Suppressor macrophage (primary cell): Measurements from ENCODE around the gene MCU.
"Not testable (repeated sequence)": the region's sequence is repeated elsewhere in the genome, so short reads cannot be mapped to it uniquely, and the experiment has no call there.

Source experiments
- DNase-seq, 4 experiments: peaks; one replicate each; pipeline ENCODE4 v3.0.0-alpha.2; 2020 to 2022

The MCU gene

DNA sequence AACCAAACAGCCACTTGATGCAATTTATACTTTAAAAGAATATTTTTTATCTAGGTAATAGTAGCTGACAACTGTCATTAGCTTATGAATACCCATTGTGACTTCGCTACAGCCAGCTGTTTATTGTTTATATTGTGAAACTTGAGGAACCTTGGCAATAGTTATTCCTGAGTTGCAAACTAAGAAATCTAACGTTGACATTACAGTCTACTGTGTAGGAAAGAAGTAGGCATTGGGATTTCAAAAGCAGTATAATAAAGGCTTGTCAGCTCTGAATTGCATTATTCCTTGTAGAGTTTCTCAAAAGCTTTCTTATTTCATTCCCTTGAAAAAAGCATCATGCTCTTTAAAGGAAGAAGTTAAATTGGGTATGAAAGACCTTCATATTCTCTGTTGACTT, 158.9 kb downstream of the MCU start:
- DNase-seq: peak; percentile 33 to 86 (median 58)

DNA sequence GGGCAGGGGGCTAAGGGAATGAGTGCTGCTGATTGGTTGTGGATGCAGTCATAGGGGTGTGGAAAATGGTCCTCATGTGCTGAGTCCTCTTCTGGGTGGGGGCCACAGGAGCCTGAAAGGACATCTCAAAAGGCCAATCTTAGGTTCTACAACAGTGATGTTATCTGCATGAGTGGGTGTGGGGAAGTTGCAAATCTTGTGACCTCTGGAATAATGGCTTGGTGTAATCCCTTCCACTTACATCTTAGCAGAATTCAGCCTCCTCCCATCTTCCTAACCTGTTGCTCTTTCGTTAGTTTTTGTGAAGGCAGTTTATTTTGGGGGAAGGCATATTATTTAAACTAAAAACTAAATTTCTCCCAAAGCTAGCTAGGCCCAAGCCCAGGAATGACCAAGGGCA, 159.6 kb downstream of the MCU start:
- DNase-seq: peak; percentile 60 to 82 (median 72)

DNA sequence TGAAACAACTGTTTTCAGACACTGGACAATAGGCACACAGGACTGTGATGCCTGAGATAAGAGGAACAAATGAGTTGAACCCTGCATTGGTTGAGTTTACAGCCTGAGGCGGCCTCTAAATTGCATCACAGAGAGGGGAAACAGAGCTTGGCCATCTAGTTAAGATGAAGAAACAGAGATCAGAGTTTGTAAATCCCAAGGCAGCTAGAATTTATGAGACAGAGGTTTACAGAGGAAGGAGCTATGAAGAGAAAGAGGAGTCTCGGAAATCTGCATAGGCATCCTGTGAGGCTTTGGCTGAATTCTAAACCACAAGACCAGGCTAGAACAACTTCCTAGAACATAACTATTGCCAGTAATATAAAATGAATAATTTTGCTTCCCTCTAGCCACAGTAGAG, 160.6 kb downstream of the MCU start:
- peak; percentile 19 to 70 (median 64) for DNase-seq

GRCh38 chr10:72855129-72855528, 163.2 kb downstream of the MCU start:
- DNase-seq: no peak

DNA sequence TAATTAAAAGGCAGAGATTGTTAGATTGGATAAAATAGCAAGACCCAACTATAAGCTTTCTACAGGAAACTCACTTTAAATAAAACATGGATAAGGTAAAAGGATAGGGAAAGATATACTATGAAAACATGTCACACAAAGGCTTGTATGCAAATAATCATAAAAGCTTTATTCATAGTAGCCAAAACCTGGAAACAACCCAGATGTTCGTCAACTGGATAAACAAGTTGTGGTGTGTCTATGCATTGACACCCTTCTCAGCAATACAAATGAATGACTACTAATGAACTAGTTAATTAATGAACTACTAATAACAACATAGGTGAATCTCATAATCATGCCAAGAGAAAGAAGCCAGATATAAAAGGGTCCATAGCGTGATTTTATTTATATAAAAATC, 163.8 kb downstream of the MCU start:
- DNase-seq: no peak

- no peak for DNase-seq
Measured at GRCh38 chr10:72858067-72858466, 166.1 kb downstream of the MCU start.

DNA sequence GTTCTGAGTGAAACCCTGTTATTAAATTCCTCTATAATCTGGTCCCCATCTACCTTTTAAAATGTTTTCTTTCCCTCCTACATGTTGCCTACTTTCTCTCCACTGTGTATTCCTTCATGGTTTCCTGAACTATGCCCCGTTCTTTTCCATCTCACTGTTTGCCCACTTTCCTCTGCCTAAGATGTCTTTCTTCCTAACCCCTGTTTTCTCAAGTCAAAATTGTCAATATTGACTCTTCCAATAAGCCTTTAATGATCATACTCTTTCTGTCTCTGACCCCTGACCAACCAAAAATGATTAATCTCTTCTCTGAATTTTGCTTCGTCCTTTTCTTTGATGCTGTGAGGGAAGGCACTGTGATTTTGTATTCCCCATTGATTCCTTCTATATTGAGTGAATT, 171.0 kb downstream of the MCU start:
- no peak for DNase-seq

DNA sequence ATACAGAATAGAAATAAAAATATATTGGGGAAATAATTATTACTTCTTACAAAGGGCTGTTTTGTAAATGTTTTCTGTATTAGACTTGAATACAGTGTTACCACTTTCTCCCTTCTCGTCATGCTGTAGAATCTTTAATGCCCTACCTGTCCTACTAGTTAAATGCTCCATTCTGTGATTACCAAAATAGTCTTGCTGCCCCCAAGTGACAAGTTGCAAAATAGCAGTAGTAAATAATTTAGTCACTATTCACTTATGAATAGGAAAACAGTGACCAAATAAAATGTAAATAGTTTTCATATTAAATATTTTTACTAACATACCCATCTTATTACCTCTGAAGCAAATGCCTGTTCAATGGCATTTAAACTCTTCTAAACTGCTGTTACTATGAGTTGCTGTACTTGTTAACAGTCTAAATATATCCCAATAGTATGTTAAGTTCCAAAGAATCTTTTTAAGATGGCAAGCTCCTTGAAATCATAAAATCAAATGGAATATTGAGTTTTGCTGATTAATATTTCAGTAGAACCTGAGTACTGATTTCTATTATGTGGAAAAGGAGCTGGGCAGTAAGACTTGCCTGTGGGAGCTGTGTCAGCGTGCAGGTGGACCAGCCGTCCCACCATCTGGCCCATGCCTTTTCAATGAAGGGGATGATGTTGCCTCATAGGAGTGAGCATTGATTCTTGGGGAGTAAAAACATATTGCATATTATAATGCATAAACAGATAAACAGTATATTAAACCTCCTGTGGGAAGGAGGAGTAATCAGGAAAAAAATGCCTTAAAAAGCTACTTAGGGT, 183.5 kb downstream of the MCU start:
- DNase-seq: peak; percentile 8 to 49 (median 22)

- no peak for DNase-seq
Measured at GRCh38 chr10:72879245-72879644, 187.3 kb downstream of the MCU start.

DNA sequence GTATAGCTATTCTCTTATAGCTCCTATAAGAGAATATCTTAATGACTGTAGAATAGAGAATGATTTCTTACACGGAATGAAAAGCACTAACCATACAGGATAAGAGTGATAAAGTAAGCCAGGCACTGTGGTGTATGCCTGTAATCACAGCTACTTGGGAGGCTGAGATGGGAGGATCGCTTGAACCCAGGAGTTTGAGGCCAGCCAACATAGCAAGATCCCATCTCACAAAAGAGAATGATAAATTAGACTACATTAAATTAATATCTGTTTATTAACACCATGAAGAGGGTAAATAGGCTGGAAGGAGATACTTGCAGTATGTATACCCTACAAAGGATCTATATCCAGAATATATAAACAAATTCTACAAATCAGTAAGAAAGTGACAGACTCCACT, 189.3 kb downstream of the MCU start:
- DNase-seq: no peak

- DNase-seq: no peak
Measured at GRCh38 chr10:72883861-72884260, 191.9 kb downstream of the MCU start.

DNA sequence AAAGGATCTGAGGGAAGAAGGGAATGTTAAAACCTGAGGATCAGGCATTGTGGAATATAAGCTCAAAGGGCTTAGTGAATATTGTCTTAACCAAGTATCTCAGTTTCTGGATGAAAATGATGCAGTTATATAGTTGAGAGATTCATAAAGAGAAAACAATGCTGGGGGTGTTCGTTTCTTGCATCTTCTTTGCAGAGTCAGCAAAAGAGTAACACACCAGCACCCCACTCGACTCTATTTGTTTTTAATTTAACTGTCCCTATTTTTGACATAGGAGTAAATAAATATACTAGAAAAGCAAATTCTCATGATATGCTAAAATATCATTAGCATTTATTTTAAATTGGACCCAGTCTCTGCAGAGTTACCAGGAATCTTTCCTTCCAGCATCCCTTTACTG, 194.0 kb downstream of the MCU start:
- DNase-seq: no peak

DNA sequence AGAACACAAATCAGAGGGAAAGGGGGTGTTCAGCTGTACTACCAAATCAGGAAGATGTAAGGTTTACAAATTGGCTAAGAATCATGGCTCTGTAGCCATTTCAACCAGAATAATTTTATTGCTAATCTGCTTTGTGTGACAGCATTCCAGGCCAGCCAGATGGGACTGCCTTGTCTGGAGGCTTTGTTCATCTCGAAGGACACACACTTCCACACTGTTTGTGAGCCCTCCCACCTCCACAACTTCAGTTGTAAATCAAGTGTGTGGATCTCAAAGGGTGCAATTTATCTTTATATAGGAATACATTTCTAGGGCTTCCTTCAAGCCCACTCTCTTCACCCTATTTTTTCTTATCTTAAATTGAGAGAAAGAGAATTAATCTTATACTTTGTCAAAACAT, 194.7 kb downstream of the MCU start:
- DNase-seq: no peak

GRCh38 chr10:72887043-72887442, 195.1 kb downstream of the MCU start:
- peak; percentile 28 to 59 (median 50) for DNase-seq

GRCh38 chr10:72888151-72888638, 196.3 kb downstream of the MCU start:
- no peak for DNase-seq

GRCh38 chr10:72889391-72889831, 197.5 kb downstream of the MCU start:
- no peak for DNase-seq

DNA sequence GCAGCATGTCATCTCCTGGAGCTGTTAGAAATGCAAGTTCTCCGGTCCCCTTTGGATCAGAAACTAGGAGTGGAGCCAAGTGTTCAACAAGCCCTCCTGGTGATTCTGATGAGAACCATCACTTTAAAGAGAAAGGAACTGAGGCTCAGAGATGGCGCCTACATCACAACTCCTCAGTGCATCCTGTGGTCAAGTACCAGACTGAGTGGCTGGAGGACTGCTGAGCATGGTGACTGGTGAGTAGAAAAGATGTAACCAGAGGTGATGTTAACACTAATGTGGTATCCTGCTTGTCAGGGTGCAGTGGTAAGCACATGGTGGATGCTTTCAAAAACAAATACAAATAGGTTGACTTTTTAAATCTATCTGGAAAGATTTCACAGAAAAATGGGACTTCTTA, 198.1 kb downstream of the MCU start:
- no peak for DNase-seq

GRCh38 chr10:72893136-72893798, 201.3 kb downstream of the MCU start, which contains the start of gene OIT3:
Gene OIT3 (plus strand): TSS chr10:72893739. CDS start chr10:72893799, 60 bp downstream.
- DNase-seq: no peak

- DNase-seq: peak in 1 of 4 experiments; percentile 5
Measured at GRCh38 chr10:72895236-72895850, 203.4 kb downstream of the MCU start.

- no peak for DNase-seq
Measured at GRCh38 chr10:72898616-72899015, 206.7 kb downstream of the MCU start.

- DNase-seq: no peak
Measured at GRCh38 chr10:72899545-72899944, 207.6 kb downstream of the MCU start.

GRCh38 chr10:72903941-72904446, 212.1 kb downstream of the MCU start:
- DNase-seq: not testable (repeated sequence)

GRCh38 chr10:72904806-72905205, 212.9 kb downstream of the MCU start:
- DNase-seq: peak in 3 of 4 experiments; percentile 6 to 32 (median 8)
